HL-60 (cell line): ENCODE measurements around the gene MICAL2.
A peak's percentile ranks its signal among the peaks of the same experiment; 100 is the strongest.

Experiments used
- GABPA ChIP-seq: IDR thresholded peaks from 2 replicates; pipeline ENCODE4 v1.6.1; 2012; ENCODE audit warnings: low read depth
- POLR2AphosphoS5 ChIP-seq: IDR thresholded peaks from 2 replicates; pipeline ENCODE4 v1.6.1; 2012; ENCODE audit warnings: low read depth
- SPI1 ChIP-seq: IDR thresholded peaks from 2 replicates; pipeline ENCODE4 v1.6.1; 2012; ENCODE audit warnings: low read depth, mild to moderate bottlenecking, borderline replicate concordance
- TF ChIP-seq, protein P1 (sequence below): IDR thresholded peaks from one replicate; pipeline ENCODE4 v1.5.1; 2011; ENCODE audit warnings: low read length, control low read depth, inconsistent platforms; ENCODE audit not compliant: insufficient read depth
- TF ChIP-seq, protein P2 (sequence below): IDR thresholded peaks from 2 replicates; pipeline ENCODE4 v1.6.1; 2012; ENCODE audit warnings: low read depth; ENCODE audit not compliant: insufficient replicate concordance

DNA sequence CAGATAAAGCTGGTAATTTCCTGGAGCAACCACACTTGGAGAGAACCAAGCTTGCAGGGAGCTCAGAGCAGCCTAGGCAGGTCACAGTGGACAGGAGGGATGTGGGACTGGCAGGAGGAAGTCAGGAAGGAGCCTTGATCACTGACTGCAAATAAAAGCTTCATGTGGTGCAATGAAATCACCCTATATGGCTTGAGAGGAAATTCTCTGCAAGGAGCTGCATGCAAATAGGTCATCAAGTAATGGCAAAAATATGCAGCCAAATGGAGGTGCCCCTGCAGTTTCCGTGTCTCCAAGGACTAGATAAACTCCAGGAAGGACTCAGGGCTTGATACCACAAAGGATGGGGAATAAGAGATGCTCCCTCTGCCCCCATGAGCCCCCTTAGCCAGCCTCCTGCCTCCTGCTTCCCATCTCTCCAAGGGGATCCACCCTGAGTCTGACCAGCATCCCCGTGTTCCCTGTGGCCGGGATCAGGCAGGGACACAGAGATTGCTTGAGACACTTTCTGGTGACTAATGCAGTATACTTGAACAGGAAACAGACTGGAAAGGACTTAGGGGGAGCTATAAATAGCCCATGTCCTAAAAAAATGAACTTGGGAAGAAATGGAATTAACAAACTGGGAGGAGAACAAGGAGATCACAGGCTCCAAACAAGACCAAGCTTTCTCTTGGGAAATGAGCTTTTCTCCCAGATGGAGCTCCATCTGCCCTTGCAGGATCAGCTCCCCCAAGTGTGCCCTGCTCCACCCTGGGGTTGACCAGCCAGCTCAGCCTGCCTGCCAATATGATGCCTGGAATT, 23.9 kb upstream of the MICAL2 start:
- TF ChIP-seq, protein P1, sequence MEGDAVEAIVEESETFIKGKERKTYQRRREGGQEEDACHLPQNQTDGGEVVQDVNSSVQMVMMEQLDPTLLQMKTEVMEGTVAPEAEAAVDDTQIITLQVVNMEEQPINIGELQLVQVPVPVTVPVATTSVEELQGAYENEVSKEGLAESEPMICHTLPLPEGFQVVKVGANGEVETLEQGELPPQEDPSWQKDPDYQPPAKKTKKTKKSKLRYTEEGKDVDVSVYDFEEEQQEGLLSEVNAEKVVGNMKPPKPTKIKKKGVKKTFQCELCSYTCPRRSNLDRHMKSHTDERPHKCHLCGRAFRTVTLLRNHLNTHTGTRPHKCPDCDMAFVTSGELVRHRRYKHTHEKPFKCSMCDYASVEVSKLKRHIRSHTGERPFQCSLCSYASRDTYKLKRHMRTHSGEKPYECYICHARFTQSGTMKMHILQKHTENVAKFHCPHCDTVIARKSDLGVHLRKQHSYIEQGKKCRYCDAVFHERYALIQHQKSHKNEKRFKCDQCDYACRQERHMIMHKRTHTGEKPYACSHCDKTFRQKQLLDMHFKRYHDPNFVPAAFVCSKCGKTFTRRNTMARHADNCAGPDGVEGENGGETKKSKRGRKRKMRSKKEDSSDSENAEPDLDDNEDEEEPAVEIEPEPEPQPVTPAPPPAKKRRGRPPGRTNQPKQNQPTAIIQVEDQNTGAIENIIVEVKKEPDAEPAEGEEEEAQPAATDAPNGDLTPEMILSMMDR: no peak
- TF ChIP-seq POLR2AphosphoS5 (no peak), SPI1 (peak; percentile 20; the same call in 1 of the 2 replicates), GABPA (no peak)
- TF ChIP-seq, protein P2, sequence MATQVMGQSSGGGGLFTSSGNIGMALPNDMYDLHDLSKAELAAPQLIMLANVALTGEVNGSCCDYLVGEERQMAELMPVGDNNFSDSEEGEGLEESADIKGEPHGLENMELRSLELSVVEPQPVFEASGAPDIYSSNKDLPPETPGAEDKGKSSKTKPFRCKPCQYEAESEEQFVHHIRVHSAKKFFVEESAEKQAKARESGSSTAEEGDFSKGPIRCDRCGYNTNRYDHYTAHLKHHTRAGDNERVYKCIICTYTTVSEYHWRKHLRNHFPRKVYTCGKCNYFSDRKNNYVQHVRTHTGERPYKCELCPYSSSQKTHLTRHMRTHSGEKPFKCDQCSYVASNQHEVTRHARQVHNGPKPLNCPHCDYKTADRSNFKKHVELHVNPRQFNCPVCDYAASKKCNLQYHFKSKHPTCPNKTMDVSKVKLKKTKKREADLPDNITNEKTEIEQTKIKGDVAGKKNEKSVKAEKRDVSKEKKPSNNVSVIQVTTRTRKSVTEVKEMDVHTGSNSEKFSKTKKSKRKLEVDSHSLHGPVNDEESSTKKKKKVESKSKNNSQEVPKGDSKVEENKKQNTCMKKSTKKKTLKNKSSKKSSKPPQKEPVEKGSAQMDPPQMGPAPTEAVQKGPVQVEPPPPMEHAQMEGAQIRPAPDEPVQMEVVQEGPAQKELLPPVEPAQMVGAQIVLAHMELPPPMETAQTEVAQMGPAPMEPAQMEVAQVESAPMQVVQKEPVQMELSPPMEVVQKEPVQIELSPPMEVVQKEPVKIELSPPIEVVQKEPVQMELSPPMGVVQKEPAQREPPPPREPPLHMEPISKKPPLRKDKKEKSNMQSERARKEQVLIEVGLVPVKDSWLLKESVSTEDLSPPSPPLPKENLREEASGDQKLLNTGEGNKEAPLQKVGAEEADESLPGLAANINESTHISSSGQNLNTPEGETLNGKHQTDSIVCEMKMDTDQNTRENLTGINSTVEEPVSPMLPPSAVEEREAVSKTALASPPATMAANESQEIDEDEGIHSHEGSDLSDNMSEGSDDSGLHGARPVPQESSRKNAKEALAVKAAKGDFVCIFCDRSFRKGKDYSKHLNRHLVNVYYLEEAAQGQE: no peak
